Measurements from ENCODE around the gene DNAJC1. TPM values are rescaled to one million over a fixed set of nuclear protein-coding genes. Genes with fewer than 3 reads are reported as not detected.
"Not testable (repeated sequence)": the region's sequence is repeated elsewhere in the genome, so short reads cannot be mapped to it uniquely, and the experiment has no call there.

DNAJC1 gene
- total RNA-seq, 4 donors from 2014 or later = 37.1 to 41.7 (median 40.1) TPM

DNA sequence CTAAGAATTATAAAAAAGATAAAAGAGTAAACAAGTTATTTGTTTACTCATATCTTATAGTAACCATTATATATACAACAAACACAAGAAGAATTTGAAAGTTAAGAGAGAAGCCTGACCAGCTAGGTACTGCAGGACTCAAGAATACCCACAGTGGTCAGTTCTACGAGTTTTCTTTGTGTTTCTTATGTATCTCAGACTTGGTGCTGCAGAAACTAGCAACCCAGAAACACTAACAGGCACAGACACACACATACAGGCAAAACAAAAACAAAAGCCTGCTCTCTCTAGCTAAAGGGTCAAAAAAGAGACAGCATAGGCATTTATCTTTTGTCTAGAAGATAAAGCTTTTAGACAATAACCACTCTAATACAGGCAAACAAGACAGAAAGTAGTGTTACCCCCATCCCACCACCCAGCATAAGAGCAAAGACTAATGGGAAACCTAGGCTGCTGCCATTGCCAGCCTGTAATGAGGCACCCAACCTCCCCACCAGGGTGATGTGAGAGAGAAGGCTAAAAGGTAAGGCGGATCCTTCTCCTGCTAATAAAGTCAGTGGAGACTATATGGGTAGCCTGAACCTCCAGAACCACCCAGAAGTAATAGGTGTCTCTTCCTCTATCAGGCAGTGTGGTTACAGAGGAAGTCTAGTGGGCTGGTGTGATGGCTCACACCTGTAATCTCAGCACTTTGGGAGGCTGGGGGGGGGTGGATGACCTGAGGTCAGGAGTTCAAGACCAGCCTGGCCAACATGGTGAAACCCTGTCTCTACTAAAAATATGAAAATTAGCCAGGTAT lies 113.9 kb downstream of the DNAJC1 start:
- no peak for DNase-seq
- TF ChIP-seq, protein P1, sequence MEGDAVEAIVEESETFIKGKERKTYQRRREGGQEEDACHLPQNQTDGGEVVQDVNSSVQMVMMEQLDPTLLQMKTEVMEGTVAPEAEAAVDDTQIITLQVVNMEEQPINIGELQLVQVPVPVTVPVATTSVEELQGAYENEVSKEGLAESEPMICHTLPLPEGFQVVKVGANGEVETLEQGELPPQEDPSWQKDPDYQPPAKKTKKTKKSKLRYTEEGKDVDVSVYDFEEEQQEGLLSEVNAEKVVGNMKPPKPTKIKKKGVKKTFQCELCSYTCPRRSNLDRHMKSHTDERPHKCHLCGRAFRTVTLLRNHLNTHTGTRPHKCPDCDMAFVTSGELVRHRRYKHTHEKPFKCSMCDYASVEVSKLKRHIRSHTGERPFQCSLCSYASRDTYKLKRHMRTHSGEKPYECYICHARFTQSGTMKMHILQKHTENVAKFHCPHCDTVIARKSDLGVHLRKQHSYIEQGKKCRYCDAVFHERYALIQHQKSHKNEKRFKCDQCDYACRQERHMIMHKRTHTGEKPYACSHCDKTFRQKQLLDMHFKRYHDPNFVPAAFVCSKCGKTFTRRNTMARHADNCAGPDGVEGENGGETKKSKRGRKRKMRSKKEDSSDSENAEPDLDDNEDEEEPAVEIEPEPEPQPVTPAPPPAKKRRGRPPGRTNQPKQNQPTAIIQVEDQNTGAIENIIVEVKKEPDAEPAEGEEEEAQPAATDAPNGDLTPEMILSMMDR (IDR thresholded peaks at IDR 0.05) = no peak
- no peak for TF ChIP-seq POLR2A (IDR thresholded peaks at IDR 0.05)
- Histone ChIP-seq H3K27me3 (no peaks in the 10 kb centered on the region), H3K9me3 (peaks cover 0 to 4% (median 0%) of the 10 kb centered on the region in 4 donors), H3K4me3 (no peak overlapping the region), H3K36me3 (peaks cover 0 to 7% (median 0%) of the 10 kb centered on the region in 3 donors), H3K4me1 (no peaks in the 10 kb centered on the region), H3K27ac (no peak overlapping the region)

DNA sequence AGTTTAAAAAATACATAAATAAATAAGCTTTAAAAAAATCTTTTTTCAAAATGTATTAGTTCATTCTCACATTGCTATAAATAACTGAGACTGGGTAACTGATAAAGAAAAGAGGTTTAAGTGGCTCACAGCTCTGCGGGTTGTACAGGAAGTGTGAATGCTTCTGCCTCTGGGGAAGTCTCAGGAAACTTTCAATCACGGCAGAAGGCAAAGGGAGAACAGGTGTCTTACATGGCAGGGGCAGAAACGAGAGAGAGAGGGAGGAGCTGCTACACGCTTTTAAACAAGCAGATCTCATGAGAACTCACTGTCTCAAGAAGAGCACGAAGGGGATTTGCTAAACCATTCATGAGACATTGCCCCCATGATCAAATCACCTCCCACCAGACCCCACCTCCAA lies 114.6 kb downstream of the DNAJC1 start:
- TF ChIP-seq, protein P1 (IDR thresholded peaks at IDR 0.05) = no peak
- no peak for TF ChIP-seq POLR2A (IDR thresholded peaks at IDR 0.05)
- Histone ChIP-seq H3K4me1 (no peaks in the 10 kb centered on the region), H3K4me3 (no peak overlapping the region), H3K9me3 (peaks cover 0 to 4% (median 0%) of the 10 kb centered on the region in 4 donors), H3K36me3 (peaks cover 0 to 7% (median 0%) of the 10 kb centered on the region in 3 donors), H3K27me3 (no peaks in the 10 kb centered on the region), H3K27ac (no peak overlapping the region)
- no peak for DNase-seq

DNA sequence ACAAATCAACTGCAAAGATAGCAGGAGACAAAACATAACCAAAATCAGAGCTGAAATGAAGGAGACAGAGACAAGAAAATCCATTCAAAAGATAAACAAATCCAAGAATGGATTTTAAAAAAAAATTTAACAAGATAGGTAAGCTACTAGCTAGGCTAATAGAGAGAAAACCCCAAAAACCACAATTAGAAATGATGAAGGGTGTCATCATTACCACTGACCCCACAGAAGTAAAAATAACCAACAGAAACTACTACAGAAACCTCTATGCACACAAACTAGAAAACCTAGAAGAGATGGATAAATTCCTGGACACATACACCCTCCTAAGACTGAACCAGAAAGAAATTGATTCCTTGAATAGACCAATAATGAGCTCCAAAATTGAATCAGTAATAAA lies 117.6 kb downstream of the DNAJC1 start:
- Histone ChIP-seq H3K4me3 (no peak overlapping the region), H3K9me3 (no peaks in the 10 kb centered on the region)

DNA sequence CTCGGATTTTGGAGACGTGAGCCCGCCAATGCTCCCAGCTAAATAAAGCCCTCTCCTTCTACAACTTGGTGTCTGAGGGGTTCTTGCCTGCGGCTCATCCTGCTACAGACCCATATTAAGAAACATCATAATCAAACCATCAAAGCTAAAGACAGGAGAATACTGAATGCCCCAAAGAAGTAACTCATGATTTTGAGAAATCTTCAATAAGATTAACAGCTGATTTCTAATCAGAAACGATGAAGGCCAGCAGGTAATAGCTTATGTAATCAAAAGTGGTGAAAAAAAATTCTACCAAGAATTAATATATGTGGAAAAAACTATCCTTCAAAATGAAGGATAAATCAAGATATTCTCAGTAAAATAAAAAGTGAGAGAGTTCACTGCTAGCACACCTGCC lies 130.3 kb downstream of the DNAJC1 start:
- H3K27ac ChIP-seq = no peak overlapping the region
- TF ChIP-seq, protein P1 (IDR thresholded peaks at IDR 0.05) = no peak
- no peak for TF ChIP-seq POLR2A (IDR thresholded peaks at IDR 0.05)
- H3K27me3 ChIP-seq = no peaks in the 10 kb centered on the region
- DNase-seq = no peak
- H3K4me3 ChIP-seq = no peak overlapping the region
- peaks cover 0 to 9% (median 2%) of the 10 kb centered on the region in 4 donors for H3K9me3 ChIP-seq
- H3K36me3 ChIP-seq = peaks cover 0 to 18% (median 0%) of the 10 kb centered on the region in 3 donors
- H3K4me1 ChIP-seq = no peaks in the 10 kb centered on the region

More for the DNA sequence above, 117.6 kb downstream of the DNAJC1 start:
- H3K27me3 ChIP-seq = no peaks in the 10 kb centered on the region
- no peaks in the 10 kb centered on the region for H3K4me1 ChIP-seq
- TF ChIP-seq POLR2A (IDR thresholded peaks at IDR 0.05) = no peak
- TF ChIP-seq, protein P1 (IDR thresholded peaks at IDR 0.05) = no peak
- H3K36me3 ChIP-seq = peaks cover 0 to 13% (median 0%) of the 10 kb centered on the region in 3 donors
- DNase-seq = no peak
- no peak overlapping the region for H3K27ac ChIP-seq

DNA sequence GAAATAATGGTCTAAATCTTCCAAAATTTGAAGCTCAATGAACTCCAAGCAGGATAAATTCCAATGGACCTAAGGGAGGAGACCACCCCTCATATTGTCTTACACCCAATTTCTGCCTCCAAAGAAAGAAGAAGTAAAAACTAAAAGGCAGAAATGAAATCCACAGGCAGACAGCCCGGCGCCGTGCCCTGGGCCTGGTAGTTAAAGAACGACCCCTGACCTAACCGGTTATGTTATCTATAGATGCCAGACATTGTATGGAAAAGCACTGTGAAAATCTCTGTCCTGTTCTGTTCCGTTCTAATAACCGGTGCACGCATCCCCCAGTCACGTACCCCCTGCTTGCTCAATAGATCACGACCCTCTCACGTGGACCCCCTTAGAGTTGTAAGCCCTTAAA lies 130.8 kb downstream of the DNAJC1 start:
- H3K9me3 ChIP-seq = not testable (repeated sequence)

DNA sequence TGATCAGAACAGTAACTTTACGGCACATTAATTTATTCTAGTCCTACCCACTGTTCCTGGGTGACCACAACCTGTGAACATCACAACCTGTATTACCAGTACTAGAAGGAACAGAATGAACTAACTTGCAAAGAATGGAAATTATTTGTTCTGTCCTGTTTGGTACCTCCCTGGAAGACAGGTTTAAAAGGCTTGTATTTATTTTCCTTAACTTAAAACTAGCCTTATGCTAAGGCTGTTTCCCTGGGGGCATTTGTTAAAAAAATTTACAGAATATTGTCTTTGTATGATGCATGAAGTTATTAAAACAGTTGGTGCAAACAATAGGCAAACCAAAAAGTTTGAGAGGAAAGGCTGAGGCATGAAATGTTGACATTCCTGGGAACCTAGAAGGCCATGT lies 132.7 kb downstream of the DNAJC1 start:
- no peaks in the 10 kb centered on the region for H3K27me3 ChIP-seq
- TF ChIP-seq, protein P1 (IDR thresholded peaks at IDR 0.05) = no peak
- TF ChIP-seq POLR2A (IDR thresholded peaks at IDR 0.05) = no peak
- peaks cover 0 to 12% (median 0%) of the 10 kb centered on the region in 3 donors for H3K36me3 ChIP-seq
- H3K27ac ChIP-seq = no peak overlapping the region
- peaks cover 0 to 9% (median 2%) of the 10 kb centered on the region in 4 donors for H3K9me3 ChIP-seq
- no peak for DNase-seq
- no peak overlapping the region for H3K4me3 ChIP-seq
- no peaks in the 10 kb centered on the region for H3K4me1 ChIP-seq

More for the DNA sequence above, 130.8 kb downstream of the DNAJC1 start:
- H3K4me1 ChIP-seq, H3K27ac ChIP-seq, H3K27me3 ChIP-seq, DNase-seq, H3K4me3 ChIP-seq: not testable (repeated sequence)
- H3K36me3 ChIP-seq = peaks cover 0 to 18% (median 0%) of the 10 kb centered on the region in 3 donors

DNA sequence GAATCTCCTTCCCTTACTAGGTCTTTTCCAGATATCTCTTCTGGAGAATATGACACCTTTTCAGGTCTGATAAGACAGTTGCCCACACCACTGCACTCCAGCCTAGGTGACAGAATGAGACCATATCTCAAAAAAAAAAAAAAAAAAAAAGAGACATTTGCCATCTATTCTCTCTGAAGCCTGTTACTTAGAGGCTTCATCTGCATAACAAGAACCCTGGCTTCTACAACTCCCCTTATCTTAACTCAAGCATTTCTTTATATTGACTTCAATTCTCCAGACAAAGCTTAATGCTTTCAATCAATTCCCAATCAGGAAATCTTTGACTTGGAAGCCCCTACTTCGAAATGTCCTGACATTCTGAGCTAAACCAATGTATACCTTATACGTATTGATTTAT lies 134.4 kb downstream of the DNAJC1 start:
- not testable (repeated sequence) for H3K27me3 ChIP-seq, H3K9me3 ChIP-seq, H3K4me3 ChIP-seq, H3K27ac ChIP-seq, DNase-seq, H3K4me1 ChIP-seq
- H3K36me3 ChIP-seq = peaks cover 0 to 11% (median 0%) of the 10 kb centered on the region in 3 donors
